GM23338 (cell line): ENCODE data around the gene CDV3. TPM values are rescaled to one million over a fixed set of nuclear protein-coding genes. Genes with fewer than 3 reads are reported as not detected.

Experiments used
- ATAC-seq: fragments of 200-7000 bp; cut with Tn5 transposase; 3 replicates; pipeline ENCODE4 v1.9.1; 2020
- DNase-seq: peaks from one replicate; pipeline ENCODE4 v3.0.0-alpha.2; 2015; ENCODE audit warnings: low spot score
- H2AFZ ChIP-seq: fragments of 200-600 bp; sonication (generic); 2 replicates; pipeline ENCODE4 v1.8.0; 2016; ENCODE audit warnings: antibody characterized with exemption, mild to moderate bottlenecking, moderate library complexity
- H3F3A ChIP-seq: fragments of 200-600 bp; sonication (generic); replicated peaks from 2 replicates; pipeline ENCODE4 v1.8.0; 2017; ENCODE audit warnings: antibody characterized with exemption, mixed run types, low read depth
- H3K27ac ChIP-seq: fragments of 200-600 bp; sonication (generic); 2 replicates; pipeline ENCODE4 v1.6.1; 2016; ENCODE audit warnings: low read depth
- H3K27me3 ChIP-seq: fragments of 200-600 bp; sonication (generic); 2 replicates; pipeline ENCODE4 v1.8.0; 2016; ENCODE audit warnings: mild to moderate bottlenecking, mixed run types, moderate library complexity; ENCODE audit not compliant: insufficient read depth
- H3K36me3 ChIP-seq: fragments of 200-600 bp; sonication (generic); 2 replicates; pipeline ENCODE4 v1.8.0; 2016; ENCODE audit warnings: mild to moderate bottlenecking; ENCODE audit not compliant: insufficient read depth
- H3K4me1 ChIP-seq: fragments of 200-600 bp; sonication (generic); 2 replicates; pipeline ENCODE4 v1.8.0; 2016; ENCODE audit warnings: mild to moderate bottlenecking, moderate library complexity; ENCODE audit not compliant: insufficient read depth
- H3K4me2 ChIP-seq: fragments of 200-600 bp; sonication (generic); 2 replicates; pipeline ENCODE4 v1.7.1; 2017; ENCODE audit warnings: mixed run types
- H3K4me3 ChIP-seq: fragments of 200-600 bp; sonication (generic); 2 replicates; pipeline ENCODE4 v1.6.1; 2016; ENCODE audit warnings: mixed run types
- H3K79me2 ChIP-seq: fragments of 200-600 bp; sonication (generic); replicated peaks from 2 replicates; pipeline ENCODE4 v1.8.0; 2017; ENCODE audit warnings: mild to moderate bottlenecking; ENCODE audit not compliant: insufficient read depth
- H3K9me2 ChIP-seq: fragments of 200-600 bp; sonication (generic); 2 replicates; pipeline ENCODE4 v1.8.0; 2017; ENCODE audit not compliant: insufficient read depth
- H4K20me1 ChIP-seq: fragments of 200-600 bp; sonication (generic); replicated peaks from 2 replicates; pipeline ENCODE4 v1.8.0; 2017; ENCODE audit warnings: mild to moderate bottlenecking; ENCODE audit not compliant: insufficient read depth
- H3K27ac Mint-ChIP-seq: 2 replicates; pipeline ENCODE4 v1.8.0; 2020; ENCODE audit warnings: inconsistent platforms, mild to moderate bottlenecking, moderate library complexity, mixed read lengths
- H3K27me3 Mint-ChIP-seq: 3 replicates; pipeline ENCODE4 v1.8.0; 2022; ENCODE audit warnings: low read depth, mild to moderate bottlenecking, moderate library complexity, mixed read lengths, inconsistent platforms; ENCODE audit not compliant: insufficient read depth, poor library complexity
- H3K36me3 Mint-ChIP-seq: 3 replicates; pipeline ENCODE4 v1.8.0; 2021; ENCODE audit warnings: low read depth, mild to moderate bottlenecking, inconsistent platforms, moderate library complexity, mixed read lengths
- H3K4me1 Mint-ChIP-seq: 3 replicates; pipeline ENCODE4 v1.8.0; 2020; ENCODE audit warnings: mild to moderate bottlenecking, inconsistent platforms, mixed read lengths
- H3K4me3 Mint-ChIP-seq: 3 replicates; pipeline ENCODE4 v1.8.0; 2021; ENCODE audit warnings: moderate library complexity, mild to moderate bottlenecking, inconsistent platforms, mixed read lengths
- H3K9me3 Mint-ChIP-seq: 3 replicates; pipeline ENCODE4 v1.8.0; 2020; ENCODE audit warnings: moderate library complexity, mild to moderate bottlenecking, inconsistent platforms, mixed read lengths
- CREB1 ChIP-seq: fragments of 250-450 bp; sonication (Bioruptor Pico); IDR thresholded peaks from 2 replicates; pipeline ENCODE4 v1.5.0; 2020; ENCODE audit warnings: low read depth, mild to moderate bottlenecking, moderate library complexity
- CTCF ChIP-seq, 2 experiments: fragments of 200-600 bp in 1 of 2; sonication (generic) in 1 of 2; conservative IDR thresholded peaks; 2 replicates each; pipeline versions ENCODE4 v1.5.1 to v1.6.1; 2016 to 2017; ENCODE audit warnings: antibody characterized with exemption in 2 of 2, low read depth in 2 of 2, mild to moderate bottlenecking in 2 of 2, moderate library complexity in 1 of 2
- ETS1 ChIP-seq: IDR thresholded peaks from 2 replicates; pipeline ENCODE4 v1.6.1; 2016; ENCODE audit warnings: antibody characterized with exemption
- EZH2 ChIP-seq: fragments of 200-600 bp; sonication (generic); IDR thresholded peaks from one replicate; pipeline ENCODE4 v1.8.0; 2017; ENCODE audit warnings: antibody characterized with exemption, mild to moderate bottlenecking, low read depth; ENCODE audit not compliant: unreplicated experiment
- EZH2phosphoT487 ChIP-seq: fragments of 200-600 bp; sonication (generic); IDR thresholded peaks from one replicate; pipeline ENCODE4 v1.8.1; 2018; ENCODE audit warnings: antibody characterized with exemption; ENCODE audit not compliant: unreplicated experiment
- JUNB ChIP-seq: IDR thresholded peaks from one replicate; pipeline ENCODE4 v1.6.1; 2016; ENCODE audit warnings: antibody characterized with exemption; ENCODE audit not compliant: unreplicated experiment
- NANOG ChIP-seq: IDR thresholded peaks from 2 replicates; pipeline ENCODE4 v1.6.1; 2016; ENCODE audit warnings: antibody characterized with exemption, borderline replicate concordance
- POLR2AphosphoS5 ChIP-seq: IDR thresholded peaks from 2 replicates; pipeline ENCODE4 v1.6.1; 2016; ENCODE audit warnings: antibody characterized with exemption, low read depth
- REST ChIP-seq: IDR thresholded peaks from one replicate; pipeline ENCODE4 v1.6.1; 2018; ENCODE audit warnings: antibody characterized with exemption; ENCODE audit not compliant: unreplicated experiment
- STAT1 ChIP-seq: IDR thresholded peaks from one replicate; pipeline ENCODE4 v1.6.1; 2016; ENCODE audit warnings: antibody characterized with exemption; ENCODE audit not compliant: unreplicated experiment
- ZNF114 ChIP-seq: fragments of 250-450 bp; sonication (Bioruptor Pico); IDR thresholded peaks from 2 replicates; pipeline ENCODE4 v1.5.0; 2020; ENCODE audit warnings: mild to moderate bottlenecking, moderate library complexity
- ZNF331 ChIP-seq: fragments of 250-450 bp; sonication (Bioruptor Pico); IDR thresholded peaks from 2 replicates; pipeline ENCODE4 v1.5.0; 2020; ENCODE audit warnings: low read depth, mild to moderate bottlenecking, moderate library complexity
- polyA plus RNA-seq: library from polyadenylated mRNA; unstranded; fragments of >200 nt; fragmentation: Nextera tagmentation; extraction: Ambion mirVana; gene quantifications from 2 replicates; pipeline ENCODE4 v1.2.1, GENCODE V29; 2016
- total RNA-seq: library from RNA; depleted of rRNA; stranded (reverse); fragments of >200 nt; shearing (Covaris generic); gene quantifications from 2 replicates; pipeline ENCODE4 v1.2.3, GENCODE V29; 2014
- TF ChIP-seq, protein P1 (sequence below): fragments of 250-450 bp; sonication (Bioruptor Pico); IDR thresholded peaks from 2 replicates; pipeline ENCODE4 v1.5.0; 2020; ENCODE audit warnings: mild to moderate bottlenecking, moderate library complexity

The CDV3 gene
- total and polyA plus RNA-seq, 2 experiments from 2014 or later: 36.6 to 119 TPM

GRCh38 chr3:133600572-133601081, 27.1 kb downstream of the CDV3 start:
- no peaks in the 10 kb centered on the region for H3F3A ChIP-seq
- H3K9me3 Mint-ChIP-seq: no peaks in the 10 kb centered on the region
- no peak overlapping the region for H2AFZ ChIP-seq
- H3K27ac Mint-ChIP-seq: no peak overlapping the region
- H3K27me3 ChIP-seq: no peaks in the 10 kb centered on the region
- no peaks in the 10 kb centered on the region for H3K9me2 ChIP-seq
- peaks cover 9% of the 10 kb centered on the region; the same call in 1 of the 3 replicates for H3K36me3 Mint-ChIP-seq
- H3K4me2 ChIP-seq: no peak overlapping the region
- no peak overlapping the region for H3K4me3 ChIP-seq
- peaks cover 7% of the 10 kb centered on the region; the same call in 1 of the 2 replicates for H3K4me1 ChIP-seq
- H4K20me1 ChIP-seq: no peaks in the 10 kb centered on the region
- no peaks in the 10 kb centered on the region for H3K79me2 ChIP-seq
- no peaks in the 10 kb centered on the region for H3K36me3 ChIP-seq
- DNase-seq (no peak), ATAC-seq (no peak)
- no peaks in the 10 kb centered on the region for H3K4me1 Mint-ChIP-seq
- H3K4me3 Mint-ChIP-seq: no peak overlapping the region
- no peak for TF ChIP-seq CTCF (conservative IDR thresholded peaks at IDR 0.05; ENCODE audit: low read depth in 2 of 2)
- no peak for TF ChIP-seq NANOG
- TF ChIP-seq, protein P1, sequence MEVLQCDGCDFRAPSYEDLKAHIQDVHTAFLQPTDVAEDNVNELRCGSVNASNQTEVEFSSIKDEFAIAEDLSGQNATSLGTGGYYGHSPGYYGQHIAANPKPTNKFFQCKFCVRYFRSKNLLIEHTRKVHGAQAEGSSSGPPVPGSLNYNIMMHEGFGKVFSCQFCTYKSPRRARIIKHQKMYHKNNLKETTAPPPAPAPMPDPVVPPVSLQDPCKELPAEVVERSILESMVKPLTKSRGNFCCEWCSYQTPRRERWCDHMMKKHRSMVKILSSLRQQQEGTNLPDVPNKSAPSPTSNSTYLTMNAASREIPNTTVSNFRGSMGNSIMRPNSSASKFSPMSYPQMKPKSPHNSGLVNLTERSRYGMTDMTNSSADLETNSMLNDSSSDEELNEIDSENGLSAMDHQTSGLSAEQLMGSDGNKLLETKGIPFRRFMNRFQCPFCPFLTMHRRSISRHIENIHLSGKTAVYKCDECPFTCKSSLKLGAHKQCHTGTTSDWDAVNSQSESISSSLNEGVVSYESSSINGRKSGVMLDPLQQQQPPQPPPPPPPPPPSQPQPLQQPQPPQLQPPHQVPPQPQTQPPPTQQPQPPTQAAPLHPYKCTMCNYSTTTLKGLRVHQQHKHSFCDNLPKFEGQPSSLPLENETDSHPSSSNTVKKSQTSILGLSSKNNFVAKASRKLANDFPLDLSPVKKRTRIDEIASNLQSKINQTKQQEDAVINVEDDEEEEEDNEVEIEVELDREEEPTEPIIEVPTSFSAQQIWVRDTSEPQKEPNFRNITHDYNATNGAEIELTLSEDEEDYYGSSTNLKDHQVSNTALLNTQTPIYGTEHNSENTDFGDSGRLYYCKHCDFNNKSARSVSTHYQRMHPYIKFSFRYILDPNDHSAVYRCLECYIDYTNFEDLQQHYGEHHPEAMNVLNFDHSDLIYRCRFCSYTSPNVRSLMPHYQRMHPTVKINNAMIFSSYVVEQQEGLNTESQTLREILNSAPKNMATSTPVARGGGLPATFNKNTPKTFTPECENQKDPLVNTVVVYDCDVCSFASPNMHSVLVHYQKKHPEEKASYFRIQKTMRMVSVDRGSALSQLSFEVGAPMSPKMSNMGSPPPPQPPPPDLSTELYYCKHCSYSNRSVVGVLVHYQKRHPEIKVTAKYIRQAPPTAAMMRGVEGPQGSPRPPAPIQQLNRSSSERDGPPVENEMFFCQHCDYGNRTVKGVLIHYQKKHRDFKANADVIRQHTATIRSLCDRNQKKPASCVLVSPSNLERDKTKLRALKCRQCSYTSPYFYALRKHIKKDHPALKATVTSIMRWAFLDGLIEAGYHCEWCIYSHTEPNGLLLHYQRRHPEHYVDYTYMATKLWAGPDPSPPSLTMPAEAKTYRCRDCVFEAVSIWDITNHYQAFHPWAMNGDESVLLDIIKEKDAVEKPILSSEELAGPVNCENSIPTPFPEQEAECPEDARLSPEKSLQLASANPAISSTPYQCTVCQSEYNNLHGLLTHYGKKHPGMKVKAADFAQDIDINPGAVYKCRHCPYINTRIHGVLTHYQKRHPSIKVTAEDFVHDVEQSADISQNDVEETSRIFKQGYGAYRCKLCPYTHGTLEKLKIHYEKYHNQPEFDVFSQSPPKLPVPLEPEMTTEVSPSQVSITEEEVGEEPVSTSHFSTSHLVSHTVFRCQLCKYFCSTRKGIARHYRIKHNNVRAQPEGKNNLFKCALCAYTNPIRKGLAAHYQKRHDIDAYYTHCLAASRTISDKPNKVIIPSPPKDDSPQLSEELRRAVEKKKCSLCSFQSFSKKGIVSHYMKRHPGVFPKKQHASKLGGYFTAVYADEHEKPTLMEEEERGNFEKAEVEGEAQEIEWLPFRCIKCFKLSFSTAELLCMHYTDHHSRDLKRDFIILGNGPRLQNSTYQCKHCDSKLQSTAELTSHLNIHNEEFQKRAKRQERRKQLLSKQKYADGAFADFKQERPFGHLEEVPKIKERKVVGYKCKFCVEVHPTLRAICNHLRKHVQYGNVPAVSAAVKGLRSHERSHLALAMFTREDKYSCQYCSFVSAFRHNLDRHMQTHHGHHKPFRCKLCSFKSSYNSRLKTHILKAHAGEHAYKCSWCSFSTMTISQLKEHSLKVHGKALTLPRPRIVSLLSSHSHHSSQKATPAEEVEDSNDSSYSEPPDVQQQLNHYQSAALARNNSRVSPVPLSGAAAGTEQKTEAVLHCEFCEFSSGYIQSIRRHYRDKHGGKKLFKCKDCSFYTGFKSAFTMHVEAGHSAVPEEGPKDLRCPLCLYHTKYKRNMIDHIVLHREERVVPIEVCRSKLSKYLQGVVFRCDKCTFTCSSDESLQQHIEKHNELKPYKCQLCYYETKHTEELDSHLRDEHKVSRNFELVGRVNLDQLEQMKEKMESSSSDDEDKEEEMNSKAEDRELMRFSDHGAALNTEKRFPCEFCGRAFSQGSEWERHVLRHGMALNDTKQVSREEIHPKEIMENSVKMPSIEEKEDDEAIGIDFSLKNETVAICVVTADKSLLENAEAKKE (CRISPR knock-in tag): no peak
- no peak for TF ChIP-seq JUNB
- TF ChIP-seq ZNF114 (CRISPR knock-in tag): no peak
- TF ChIP-seq EZH2phosphoT487: no peak
- no peak for TF ChIP-seq STAT1
- no peak for TF ChIP-seq ZNF331 (CRISPR knock-in tag)
- no peak for TF ChIP-seq REST
- TF ChIP-seq EZH2: no peak
- no peak for TF ChIP-seq CREB1 (CRISPR knock-in tag)
- TF ChIP-seq ETS1: no peak
- no peak for TF ChIP-seq POLR2AphosphoS5
- no peak overlapping the region for H3K27ac ChIP-seq
- H3K27me3 Mint-ChIP-seq: peaks cover 1% of the 10 kb centered on the region
